AG04449 (cell line): Measurements from ENCODE around the gene RASSF4.

ENCODE experiments used
- CTCF ChIA-PET: fragments of 350-600 bp; formaldehyde crosslinking; extraction: SDS; loops from one replicate; lab custom pipeline; 2021; ENCODE audit warnings: antibody characterized with exemption; lab: Yijun Ruan, JAX
- POLR2A ChIA-PET: fragments of 400-600, 350-600 bp; formaldehyde crosslinking; extraction: SDS; loops from one replicate; lab custom pipeline; 2020; ENCODE audit warnings: antibody characterized with exemption, inconsistent platforms; lab: Yijun Ruan, JAX
- DNase-seq: peaks from one replicate; pipeline ENCODE4 v3.0.0-alpha.2; 2010; ENCODE audit warnings: low read depth, low spot score
- H3K4me3 ChIP-seq: 2 replicates; pipeline ENCODE4 v1.5.1; 2011; ENCODE audit warnings: low read depth, mild to moderate bottlenecking, control low read depth, low read length
- TF ChIP-seq, protein P1 (sequence below): IDR thresholded peaks from one replicate; pipeline ENCODE4 v1.5.1; 2011; ENCODE audit warnings: mild to moderate bottlenecking, moderate library complexity, low read length, control low read depth, inconsistent platforms; ENCODE audit not compliant: insufficient read depth; ENCODE audit errors: missing control alignments

RASSF4 gene

DNA sequence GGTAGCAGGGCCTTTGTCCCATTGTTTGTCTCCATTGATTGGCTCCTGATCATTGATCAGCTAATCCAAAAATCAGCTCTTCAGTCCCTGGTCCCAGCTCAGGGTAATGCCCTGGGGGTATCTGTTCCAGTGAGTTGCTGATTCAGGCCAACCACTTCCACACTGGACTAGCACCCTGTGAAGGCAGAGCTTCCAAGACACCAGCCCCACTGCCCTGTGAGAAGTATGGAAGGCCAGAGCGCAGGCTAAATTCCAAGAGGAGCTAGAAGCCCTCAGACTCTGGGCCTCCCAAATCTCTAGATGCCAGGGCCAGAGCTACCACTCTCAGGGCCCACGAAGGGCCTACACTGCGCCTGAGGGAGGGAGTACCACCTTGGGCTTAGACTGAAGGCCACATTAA is 38.1 kb upstream of the RASSF4 start:
- DNase-seq, result no peak
- TF ChIP-seq, protein P1, sequence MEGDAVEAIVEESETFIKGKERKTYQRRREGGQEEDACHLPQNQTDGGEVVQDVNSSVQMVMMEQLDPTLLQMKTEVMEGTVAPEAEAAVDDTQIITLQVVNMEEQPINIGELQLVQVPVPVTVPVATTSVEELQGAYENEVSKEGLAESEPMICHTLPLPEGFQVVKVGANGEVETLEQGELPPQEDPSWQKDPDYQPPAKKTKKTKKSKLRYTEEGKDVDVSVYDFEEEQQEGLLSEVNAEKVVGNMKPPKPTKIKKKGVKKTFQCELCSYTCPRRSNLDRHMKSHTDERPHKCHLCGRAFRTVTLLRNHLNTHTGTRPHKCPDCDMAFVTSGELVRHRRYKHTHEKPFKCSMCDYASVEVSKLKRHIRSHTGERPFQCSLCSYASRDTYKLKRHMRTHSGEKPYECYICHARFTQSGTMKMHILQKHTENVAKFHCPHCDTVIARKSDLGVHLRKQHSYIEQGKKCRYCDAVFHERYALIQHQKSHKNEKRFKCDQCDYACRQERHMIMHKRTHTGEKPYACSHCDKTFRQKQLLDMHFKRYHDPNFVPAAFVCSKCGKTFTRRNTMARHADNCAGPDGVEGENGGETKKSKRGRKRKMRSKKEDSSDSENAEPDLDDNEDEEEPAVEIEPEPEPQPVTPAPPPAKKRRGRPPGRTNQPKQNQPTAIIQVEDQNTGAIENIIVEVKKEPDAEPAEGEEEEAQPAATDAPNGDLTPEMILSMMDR, result no peak
- no peak overlapping the region for H3K4me3 ChIP-seq
- ChIA-PET POLR2A (no interaction called here), CTCF (interaction anchor here (6.8 kb wide), 1 partner anchor 11 kb away, joined by 82 read pairs; no protein-coding TSS in a partner anchor)

DNA sequence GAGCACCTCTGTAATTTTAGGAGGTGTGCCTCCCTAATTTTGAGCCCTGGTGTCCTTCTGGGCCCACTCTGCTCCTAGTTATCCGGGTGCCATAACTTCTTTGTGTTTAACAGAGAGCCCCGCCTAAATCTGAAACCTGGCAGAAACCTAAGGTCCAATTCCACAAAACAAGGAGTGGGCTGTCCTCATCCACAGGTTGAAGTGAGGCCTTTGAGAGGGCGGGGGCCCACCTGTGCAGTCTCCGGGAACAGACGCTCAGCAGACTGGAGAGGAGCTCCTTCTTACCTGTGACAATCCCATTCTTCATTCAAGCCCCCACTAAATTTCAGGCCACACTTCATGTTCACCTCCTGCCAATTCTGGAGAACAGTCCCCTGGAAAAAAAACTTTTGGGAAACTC is 37.6 kb upstream of the RASSF4 start:
- H3K4me3 ChIP-seq, result no peak overlapping the region
- no peak for DNase-seq
- ChIA-PET POLR2A (no interaction called here), CTCF (interaction anchor here (6.8 kb wide), 1 partner anchor 11 kb away, joined by 82 read pairs; no protein-coding TSS in a partner anchor)
- TF ChIP-seq, protein P1, result no peak

DNA sequence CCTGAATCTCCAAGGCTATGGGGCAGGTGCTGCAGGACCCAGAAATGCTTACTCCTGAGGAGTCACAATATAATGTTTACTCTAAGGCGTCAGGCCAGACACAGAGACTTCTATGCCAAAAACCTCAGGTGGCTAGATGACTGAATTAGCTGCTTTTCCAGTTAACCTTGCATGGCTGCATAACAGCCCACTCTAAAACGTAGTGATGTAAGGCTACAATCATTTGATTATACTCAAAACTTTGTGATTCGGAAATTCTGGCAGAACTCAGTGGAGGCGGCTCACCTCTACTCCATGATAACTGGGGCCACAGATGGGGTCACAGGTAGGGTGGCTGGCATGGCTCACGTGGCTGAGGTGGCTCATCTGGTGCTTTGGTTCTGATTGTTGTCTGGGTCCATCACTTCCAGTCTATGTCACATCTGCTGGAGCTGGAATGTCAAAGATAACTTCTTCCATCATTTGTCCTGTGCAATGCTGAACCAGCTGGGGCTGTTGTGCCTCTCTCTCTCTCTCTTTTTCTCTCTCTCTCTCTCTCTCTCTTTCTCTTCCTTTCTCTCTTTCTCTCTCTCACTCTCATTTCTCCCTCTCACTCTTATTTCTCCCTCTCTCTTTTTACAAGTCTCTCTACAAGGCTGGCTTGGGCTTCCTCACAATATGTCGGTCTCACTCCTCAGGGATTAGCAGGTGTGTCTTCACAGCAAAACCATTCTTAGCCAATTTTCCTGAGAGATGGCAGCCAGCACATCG is 36.6 kb upstream of the RASSF4 start:
- ChIA-PET POLR2A (no interaction called here), CTCF (interaction anchor here (6.8 kb wide), 1 partner anchor 10 kb away, joined by 82 read pairs; no protein-coding TSS in a partner anchor)
- TF ChIP-seq, protein P1, result no peak
- no peak overlapping the region for H3K4me3 ChIP-seq
- no peak for DNase-seq

DNA sequence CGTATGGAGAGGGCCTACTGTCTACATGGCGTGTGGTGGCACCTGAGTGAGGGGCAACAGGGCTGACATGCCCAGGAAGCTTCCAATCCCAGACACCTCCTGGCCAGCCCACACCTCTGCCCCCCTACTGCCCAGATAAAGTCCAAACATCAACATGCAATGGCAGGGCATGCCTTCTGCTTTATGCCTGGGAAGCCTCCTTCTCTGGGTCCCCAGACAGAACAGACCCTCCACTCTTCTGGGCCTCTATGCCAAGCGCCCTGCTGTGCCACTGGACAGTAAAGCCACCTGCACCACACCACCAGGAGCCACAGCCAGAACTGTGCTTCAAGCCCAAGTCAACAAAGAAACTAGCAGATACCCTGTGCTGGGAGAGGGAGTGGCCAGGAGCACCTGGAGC is 36.0 kb upstream of the RASSF4 start:
- H3K4me3 ChIP-seq, result no peak overlapping the region
- DNase-seq, result no peak
- ChIA-PET CTCF (interaction anchor here (6.8 kb wide), 1 partner anchor 9 kb away, joined by 82 read pairs; no protein-coding TSS in a partner anchor), POLR2A (no interaction called here)
- TF ChIP-seq, protein P1, result no peak

DNA sequence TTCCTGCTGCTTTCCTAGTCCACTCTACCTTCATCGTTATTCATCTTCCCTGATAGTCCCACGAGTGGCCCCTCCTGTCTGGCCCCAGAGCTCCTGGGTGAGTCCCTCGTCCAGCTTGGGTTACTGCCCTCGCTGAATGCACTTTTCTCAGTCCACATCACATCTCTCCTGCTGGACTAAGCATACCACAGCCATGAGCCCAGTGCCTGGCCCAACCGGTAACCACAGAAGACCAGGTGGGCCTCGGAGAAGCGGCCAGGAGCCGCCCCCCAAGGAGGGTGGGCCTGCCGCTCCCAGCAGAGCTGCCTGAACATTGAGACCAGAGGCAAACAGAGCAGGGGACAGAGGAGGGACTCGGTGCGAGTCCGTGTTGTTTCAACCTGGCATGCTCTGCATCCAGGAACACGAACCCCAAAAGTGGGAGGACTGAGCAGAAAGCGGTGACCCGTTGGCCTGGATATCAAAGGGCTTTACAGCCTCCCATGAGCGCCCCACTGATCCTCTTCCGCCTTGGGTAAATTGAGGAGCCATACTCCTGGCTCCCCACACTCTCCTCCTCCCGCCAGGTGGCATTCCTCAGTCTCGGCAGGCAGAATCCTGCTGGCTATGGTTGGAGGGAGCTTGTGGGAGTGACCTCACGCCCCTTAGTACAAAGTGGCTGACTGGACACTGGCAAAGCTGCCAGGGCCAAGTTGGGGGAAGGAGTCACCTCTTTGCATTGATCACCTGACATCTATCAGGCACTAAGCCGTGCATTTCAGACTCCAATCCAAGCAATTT is 35.2 kb upstream of the RASSF4 start:
- DNase-seq, result no peak
- ChIA-PET CTCF (interaction anchor here (6.8 kb wide), 1 partner anchor 8 kb away, joined by 82 read pairs; no protein-coding TSS in a partner anchor), POLR2A (no interaction called here)
- TF ChIP-seq, protein P1, result no peak
- H3K4me3 ChIP-seq, result no peak overlapping the region

DNA sequence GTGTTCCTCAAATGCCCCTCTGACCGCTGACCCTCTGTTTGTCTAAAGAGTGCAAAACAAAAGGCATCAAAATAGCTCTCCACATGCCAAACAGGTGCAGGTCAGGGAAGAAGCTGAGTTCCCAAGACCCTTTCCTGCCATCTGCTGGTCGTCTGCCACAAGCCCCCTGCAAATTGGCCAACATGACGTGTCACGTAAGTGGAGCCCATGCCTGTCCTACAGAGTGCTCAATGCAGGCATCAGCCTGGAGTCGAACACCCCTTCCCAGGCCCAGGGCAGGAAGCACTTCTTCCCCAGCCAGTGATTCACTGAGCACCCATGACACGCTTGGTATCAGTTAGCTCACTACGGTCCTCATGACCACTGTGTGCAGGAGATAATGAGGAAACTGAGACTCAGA is 34.4 kb upstream of the RASSF4 start:
- TF ChIP-seq, protein P1, result peak; percentile 12
- DNase-seq, result no peak
- ChIA-PET POLR2A (no interaction called here), CTCF (interaction anchor here (6.8 kb wide), 1 partner anchor 8 kb away, joined by 82 read pairs; no protein-coding TSS in a partner anchor)
- no peak overlapping the region for H3K4me3 ChIP-seq
